Measurements from ENCODE around the gene SPIRE1. TPM values are rescaled to one million over a fixed set of nuclear protein-coding genes. Genes with fewer than 3 reads are reported as not detected.
"Not testable (repeated sequence)": the region's sequence is repeated elsewhere in the genome, so short reads cannot be mapped to it uniquely, and the experiment has no call there.

SPIRE1 gene
- total and polyA plus RNA-seq, 7 experiments from 2014 or later, result 0.66 to 2.9 (median 1.3) TPM; not detected in 1

DNA sequence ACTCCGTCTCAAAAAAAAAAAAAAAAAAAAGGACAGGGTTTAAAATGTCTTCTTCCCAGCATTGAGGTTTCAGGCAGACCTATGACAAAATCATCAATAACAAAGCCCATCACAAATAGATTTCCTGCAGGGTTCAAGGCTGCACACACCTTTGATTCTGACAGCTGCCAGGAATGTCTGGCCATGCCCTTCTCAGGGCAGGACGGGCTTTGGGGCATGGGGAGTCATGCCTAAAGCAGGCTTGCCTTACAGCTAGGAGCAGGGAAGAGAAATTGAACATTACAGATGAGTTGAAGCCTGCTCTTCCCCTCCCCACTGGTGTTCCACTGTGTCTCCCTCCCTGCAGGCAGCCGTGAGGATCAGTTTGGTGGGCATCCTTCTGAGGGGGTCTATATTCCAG lies 246.5 kb downstream of the SPIRE1 start:
- POLR2A ChIA-PET, result no interaction called here
- Histone ChIP-seq H3K36me3 (ENCODE audit: control insufficient read depth in 2 of 3, insufficient read depth in 3 of 3, low read length in 3 of 3) (no peaks in the 10 kb centered on the region), H3K9me3 (ENCODE audit: control insufficient read depth in 2 of 3, low read length in 3 of 3) (no peaks in the 10 kb centered on the region), H3K27ac (ENCODE audit: low read depth, low read length) (no peak overlapping the region), H3K4me3 (ENCODE audit: low read length) (no peak overlapping the region), H3K27me3 (ENCODE audit: control insufficient read depth in 2 of 2, insufficient read depth in 2 of 2, low read length in 2 of 2) (no peaks in the 10 kb centered on the region), H3K4me1 (ENCODE audit: control insufficient read depth in 2 of 2, insufficient read depth in 2 of 2, low read length in 2 of 2) (peaks cover 5 to 10% of the 10 kb centered on the region in 2 donors)
- intact Hi-C loops (cut with micrococcal nuclease), result no loop called here
- peaks cover 0 to 10% (median under 1%) of the 10 kb centered on the region in 5 donors for H3K27me3 Mint-ChIP-seq
- H3K9me3 Mint-ChIP-seq, result no peaks in the 10 kb centered on the region
- CTCF ChIA-PET, result no interaction called here
- H3K4me1 Mint-ChIP-seq, result peaks cover 2 to 18% (median 16%) of the 10 kb centered on the region in 7 donors
- ATAC-seq, result no peak
- no peak overlapping the region for H3K27ac Mint-ChIP-seq
- no peaks in the 10 kb centered on the region for H3K36me3 Mint-ChIP-seq
- no peak overlapping the region for H3K4me3 Mint-ChIP-seq
- DNase-seq, result no peak

DNA sequence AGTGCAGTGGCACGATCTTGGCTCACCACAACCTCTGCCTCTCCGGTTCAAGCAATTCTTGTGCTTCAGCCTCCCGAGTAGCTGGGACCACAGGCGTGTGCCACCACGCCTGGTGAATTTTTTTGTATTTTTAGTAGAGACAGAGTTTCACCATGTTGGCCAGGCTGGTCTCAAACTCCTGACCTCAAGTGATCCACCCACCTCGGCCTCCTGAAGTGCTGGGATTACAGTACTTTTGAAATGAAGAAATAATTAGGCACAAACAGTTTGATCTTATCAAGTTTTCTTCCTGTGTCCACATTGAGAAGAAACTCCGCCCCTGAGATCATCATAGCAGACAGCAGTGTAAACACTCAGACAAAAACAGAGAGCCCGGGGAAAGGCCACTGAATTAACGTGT lies 247.2 kb downstream of the SPIRE1 start:
- H3K9me3 ChIP-seq (ENCODE audit: control insufficient read depth in 2 of 3, low read length in 3 of 3); CTCF ChIA-PET; H3K27me3 ChIP-seq (ENCODE audit: control insufficient read depth in 2 of 2, insufficient read depth in 2 of 2, low read length in 2 of 2); ATAC-seq; POLR2A ChIA-PET; H3K36me3 Mint-ChIP-seq; H3K4me3 ChIP-seq (ENCODE audit: low read length); H3K9me3 Mint-ChIP-seq; intact Hi-C loops (cut with micrococcal nuclease); H3K27ac ChIP-seq (ENCODE audit: low read depth, low read length); DNase-seq; H3K27ac Mint-ChIP-seq; H3K4me3 Mint-ChIP-seq; H3K36me3 ChIP-seq (ENCODE audit: control insufficient read depth in 2 of 3, insufficient read depth in 3 of 3, low read length in 3 of 3): not testable (repeated sequence)
- peaks cover 0 to 17% (median 7%) of the 10 kb centered on the region in 5 donors for H3K27me3 Mint-ChIP-seq
- H3K4me1 ChIP-seq (ENCODE audit: control insufficient read depth in 2 of 2, insufficient read depth in 2 of 2, low read length in 2 of 2), result peaks cover 9 to 13% of the 10 kb centered on the region in 2 donors
- peaks cover 8 to 25% (median 22%) of the 10 kb centered on the region in 7 donors for H3K4me1 Mint-ChIP-seq

DNA sequence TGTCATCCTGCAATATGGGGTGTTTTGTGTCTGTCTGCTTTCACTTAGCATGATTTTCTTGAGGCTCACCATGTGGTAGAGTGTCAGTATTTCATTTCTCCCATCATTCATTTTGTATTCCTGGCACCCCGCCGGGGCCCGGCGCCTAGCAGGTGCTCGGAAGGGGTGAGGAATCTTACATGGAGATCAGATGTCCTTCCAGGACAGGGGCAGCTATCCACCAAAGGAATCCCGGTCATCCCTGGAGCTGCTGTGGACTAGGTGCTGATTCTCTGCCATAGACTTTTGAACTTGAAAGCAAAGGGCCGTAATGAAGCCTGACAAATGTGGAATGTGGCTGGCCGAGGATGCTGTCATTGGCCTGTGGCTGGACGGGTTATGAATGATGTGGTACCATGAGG lies 247.8 kb downstream of the SPIRE1 start:
- no peaks in the 10 kb centered on the region for H3K36me3 ChIP-seq (ENCODE audit: control insufficient read depth in 2 of 3, insufficient read depth in 3 of 3, low read length in 3 of 3)
- ATAC-seq (no peak), DNase-seq (no peak)
- peaks cover 0 to 24% (median 13%) of the 10 kb centered on the region in 5 donors for H3K27me3 Mint-ChIP-seq
- peaks cover 9 to 13% of the 10 kb centered on the region in 2 donors for H3K4me1 ChIP-seq (ENCODE audit: control insufficient read depth in 2 of 2, insufficient read depth in 2 of 2, low read length in 2 of 2)
- no peaks in the 10 kb centered on the region for H3K9me3 Mint-ChIP-seq
- H3K4me3 ChIP-seq (ENCODE audit: low read length), result no peak overlapping the region
- peak overlapping the region in 1 of 9 donors; percentile 22 for H3K27ac Mint-ChIP-seq
- ChIA-PET POLR2A (no interaction called here), CTCF (no interaction called here)
- intact Hi-C loops (cut with micrococcal nuclease), result no loop called here
- peaks cover 10 to 29% (median 24%) of the 10 kb centered on the region in 7 donors for H3K4me1 Mint-ChIP-seq
- H3K36me3 Mint-ChIP-seq, result no peaks in the 10 kb centered on the region
- no peak overlapping the region for H3K27ac ChIP-seq (ENCODE audit: low read depth, low read length)
- H3K27me3 ChIP-seq (ENCODE audit: control insufficient read depth in 2 of 2, insufficient read depth in 2 of 2, low read length in 2 of 2), result no peaks in the 10 kb centered on the region
- H3K4me3 Mint-ChIP-seq, result no peak overlapping the region
- H3K9me3 ChIP-seq (ENCODE audit: control insufficient read depth in 2 of 3, low read length in 3 of 3), result no peaks in the 10 kb centered on the region

DNA sequence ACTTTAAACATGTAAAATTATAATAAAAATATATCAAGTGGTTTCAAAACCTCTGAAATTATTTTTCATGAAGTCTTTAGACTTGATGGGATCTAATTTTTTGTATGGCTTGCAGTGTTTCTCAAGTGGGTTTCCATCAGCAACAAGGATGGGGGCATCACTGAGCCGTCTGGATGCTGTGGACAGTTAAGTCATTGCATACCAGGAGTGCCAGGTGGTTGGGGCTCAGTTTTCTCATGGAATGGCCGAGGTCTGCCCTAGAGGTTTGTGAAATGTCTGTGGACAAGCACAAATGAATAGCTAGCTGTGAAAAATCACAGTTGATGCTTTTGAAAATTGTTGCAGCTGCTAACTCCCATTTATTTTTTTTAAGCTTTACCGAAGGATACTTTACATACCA lies 248.4 kb downstream of the SPIRE1 start:
- H3K4me1 Mint-ChIP-seq, result peaks cover 10 to 29% (median 24%) of the 10 kb centered on the region in 7 donors
- intact Hi-C loops (cut with micrococcal nuclease), result loop anchor here in 1 of 2 donors (5.0 kb wide), 1 partner anchor 248 kb away; the partner anchor contains the start of gene SPIRE1
- no peak for ATAC-seq
- no peaks in the 10 kb centered on the region for H3K9me3 Mint-ChIP-seq
- H3K27me3 ChIP-seq (ENCODE audit: control insufficient read depth in 2 of 2, insufficient read depth in 2 of 2, low read length in 2 of 2), result no peaks in the 10 kb centered on the region
- H3K36me3 Mint-ChIP-seq, result no peaks in the 10 kb centered on the region
- peaks cover 0 to 30% (median 17%) of the 10 kb centered on the region in 5 donors for H3K27me3 Mint-ChIP-seq
- no peaks in the 10 kb centered on the region for H3K36me3 ChIP-seq (ENCODE audit: control insufficient read depth in 2 of 3, insufficient read depth in 3 of 3, low read length in 3 of 3)
- no peak overlapping the region for H3K4me3 Mint-ChIP-seq
- H3K4me3 ChIP-seq (ENCODE audit: low read length), result no peak overlapping the region
- CTCF ChIA-PET, result no interaction called here
- H3K4me1 ChIP-seq (ENCODE audit: control insufficient read depth in 2 of 2, insufficient read depth in 2 of 2, low read length in 2 of 2), result peaks cover 9 to 13% of the 10 kb centered on the region in 2 donors
- no peaks in the 10 kb centered on the region for H3K9me3 ChIP-seq (ENCODE audit: control insufficient read depth in 2 of 3, low read length in 3 of 3)
- POLR2A ChIA-PET, result no interaction called here
- no peak for DNase-seq
- H3K27ac Mint-ChIP-seq, result no peak overlapping the region
- no peak overlapping the region for H3K27ac ChIP-seq (ENCODE audit: low read depth, low read length)

DNA sequence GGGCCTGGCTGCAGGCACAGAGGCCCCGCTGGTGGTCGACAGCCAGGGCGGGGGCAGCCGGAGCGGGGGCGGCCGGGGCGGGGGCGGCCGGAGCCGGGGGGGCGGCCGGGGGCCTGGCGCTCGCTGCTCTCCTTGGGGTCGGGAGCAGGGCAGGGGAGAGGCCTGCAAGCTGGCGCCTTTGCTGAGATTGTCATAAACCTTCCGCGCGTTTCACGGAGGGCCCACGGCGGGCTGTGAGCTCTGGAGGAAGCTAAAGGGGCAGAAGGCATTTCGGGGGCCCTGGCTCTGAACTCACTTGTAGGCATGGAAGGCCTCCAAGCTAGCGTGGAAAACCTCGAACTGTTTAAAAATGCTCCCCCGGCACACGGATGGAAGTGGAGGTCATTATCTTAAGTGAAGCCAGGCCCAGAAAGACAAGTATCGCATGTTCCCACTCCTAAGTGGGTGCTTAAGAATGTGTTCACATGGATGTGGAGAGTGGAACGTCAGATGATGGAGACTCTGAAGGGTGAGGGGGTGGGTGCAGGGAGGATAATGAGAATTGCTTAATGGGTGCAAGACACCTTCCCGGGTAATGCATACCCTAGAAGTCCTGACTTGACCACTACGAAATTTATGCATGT lies 249.5 kb downstream of the SPIRE1 start:
- Histone ChIP-seq H3K4me3 (ENCODE audit: low read length) (no peak overlapping the region), H3K36me3 (ENCODE audit: control insufficient read depth in 2 of 3, insufficient read depth in 3 of 3, low read length in 3 of 3) (no peaks in the 10 kb centered on the region), H3K27me3 (ENCODE audit: control insufficient read depth in 2 of 2, insufficient read depth in 2 of 2, low read length in 2 of 2) (no peaks in the 10 kb centered on the region), H3K27ac (ENCODE audit: low read depth, low read length) (no peak overlapping the region), H3K9me3 (ENCODE audit: control insufficient read depth in 2 of 3, low read length in 3 of 3) (no peaks in the 10 kb centered on the region), H3K4me1 (ENCODE audit: control insufficient read depth in 2 of 2, insufficient read depth in 2 of 2, low read length in 2 of 2) (peaks cover 9 to 13% of the 10 kb centered on the region in 2 donors)
- ChIA-PET POLR2A (interaction anchor here (1.1 kb wide), 1 partner anchor 31 kb away, joined by 3 read pairs; the partner anchor contains the start of gene AFG3L2), CTCF (interaction anchor here (0.6 kb wide), 1 partner anchor 43 kb away, joined by 6 read pairs; no protein-coding TSS in a partner anchor)
- intact Hi-C loops (cut with micrococcal nuclease), result loop anchor here in 1 of 2 donors (5.0 kb wide), 1 partner anchor 249 kb away; the partner anchor contains the start of gene SPIRE1
- DNase-seq, result no peak
- Mint-ChIP-seq H3K9me3 (no peaks in the 10 kb centered on the region), H3K27ac (peak overlapping the region in 4 of 9 donors; percentile 18 to 65 (median 40)), H3K4me3 (peak overlapping the region; percentile 42 to 88 (median 62)), H3K27me3 (peaks cover 7 to 41% (median 25%) of the 10 kb centered on the region in 5 donors), H3K4me1 (peaks cover 10 to 30% (median 25%) of the 10 kb centered on the region in 7 donors), H3K36me3 (no peaks in the 10 kb centered on the region)
- no peak for ATAC-seq

DNA sequence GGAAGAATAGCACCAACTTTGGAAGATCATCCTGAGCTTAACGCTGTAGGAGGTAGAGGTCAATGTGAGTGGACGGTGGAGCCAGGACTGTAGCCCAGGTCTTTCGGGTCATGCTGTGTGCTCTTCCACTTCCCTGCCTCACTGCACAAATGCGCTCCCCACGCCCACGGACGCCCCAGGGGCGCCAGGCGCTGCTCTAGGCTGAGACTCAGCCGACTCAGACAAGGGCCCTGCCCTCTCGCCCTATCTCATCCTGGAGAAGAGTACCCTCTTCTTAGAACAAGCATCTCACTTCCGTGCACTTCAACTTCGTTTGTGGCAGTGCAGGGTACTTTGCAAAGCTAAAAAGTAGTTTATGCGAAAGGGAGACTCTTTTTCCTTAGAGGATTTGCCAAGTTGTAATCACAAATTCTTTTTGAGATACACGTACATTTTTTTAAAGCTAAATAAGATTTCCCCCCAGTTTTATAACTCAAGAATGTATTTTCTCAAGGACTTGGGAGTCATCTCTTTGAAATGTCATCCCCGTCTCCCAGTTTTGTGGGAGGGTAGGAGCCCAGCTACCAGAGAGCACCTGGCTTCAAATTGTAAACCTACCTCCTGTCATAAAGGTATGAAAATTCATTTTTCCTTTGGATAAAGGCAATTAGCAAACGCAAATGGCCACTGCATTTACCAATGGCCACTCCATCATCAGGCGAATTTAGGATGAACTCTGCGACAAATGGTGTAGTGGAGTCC lies 251.4 kb downstream of the SPIRE1 start:
- H3K27me3 ChIP-seq (ENCODE audit: control insufficient read depth in 2 of 2, insufficient read depth in 2 of 2, low read length in 2 of 2), result peaks cover 0 to 5% of the 10 kb centered on the region in 2 donors
- H3K27ac Mint-ChIP-seq, result peak overlapping the region in 1 of 9 donors; percentile 12
- no peak for ATAC-seq
- peak overlapping the region; percentile 80 to 91 (median 86) for H3K4me3 Mint-ChIP-seq
- ChIA-PET CTCF (no interaction called here), POLR2A (interaction anchor here (1.5 kb wide), 1 partner anchor 29 kb away, joined by 3 read pairs; the partner anchor contains the start of gene AFG3L2)
- H3K27me3 Mint-ChIP-seq, result peaks cover 21 to 57% (median 38%) of the 10 kb centered on the region in 5 donors
- peaks cover 9 to 13% of the 10 kb centered on the region in 2 donors for H3K4me1 ChIP-seq (ENCODE audit: control insufficient read depth in 2 of 2, insufficient read depth in 2 of 2, low read length in 2 of 2)
- DNase-seq, result no peak
- intact Hi-C loops (cut with micrococcal nuclease), result loop anchor here (1.0 to 5.0 kb wide), 4 partner anchors 14 to 541 kb away; partner anchors contain the start of genes AFG3L2 (in 2 of the 2) and SPIRE1 (in 1 of the 2)
- H3K4me1 Mint-ChIP-seq, result peaks cover 10 to 30% (median 25%) of the 10 kb centered on the region in 7 donors
- no peaks in the 10 kb centered on the region for H3K9me3 Mint-ChIP-seq
- no peak overlapping the region for H3K4me3 ChIP-seq (ENCODE audit: low read length)
- no peaks in the 10 kb centered on the region for H3K36me3 ChIP-seq (ENCODE audit: control insufficient read depth in 2 of 3, insufficient read depth in 3 of 3, low read length in 3 of 3)
- H3K27ac ChIP-seq (ENCODE audit: low read depth, low read length), result no peak overlapping the region
- no peaks in the 10 kb centered on the region for H3K36me3 Mint-ChIP-seq
- no peaks in the 10 kb centered on the region for H3K9me3 ChIP-seq (ENCODE audit: control insufficient read depth in 2 of 3, low read length in 3 of 3)

Measured in naive thymus-derived CD4-positive, alpha-beta T cell (primary cell).